BE2C (cell line): Measurements from ENCODE around the gene HS1BP3.

ENCODE experiments used
- DNase-seq: peaks from one replicate; pipeline ENCODE4 v3.0.0-alpha.2; 2020
- H3K27me3 ChIP-seq: fragments of 250-450 bp; sonication (Bioruptor Pico); 2 replicates; pipeline ENCODE4 v1.5.1; 2020; ENCODE audit warnings: mild to moderate bottlenecking
- H3K36me3 ChIP-seq: fragments of 250-450 bp; sonication (Bioruptor Pico); 2 replicates; pipeline ENCODE4 v1.5.1; 2020; ENCODE audit warnings: mild to moderate bottlenecking
- H3K4me1 ChIP-seq: fragments of 250-450 bp; sonication (Bioruptor Pico); 2 replicates; pipeline ENCODE4 v1.5.1; 2020
- H3K4me3 ChIP-seq: 2 replicates; pipeline ENCODE4 v1.5.1; 2011; ENCODE audit warnings: low read depth, low read length
- H3K9me3 ChIP-seq: fragments of 250-450 bp; sonication (Bioruptor Pico); 2 replicates; pipeline ENCODE4 v1.5.1; 2020
- TF ChIP-seq, protein P1 (sequence below): IDR thresholded peaks from 2 replicates; pipeline ENCODE4 v1.5.1; 2012; ENCODE audit warnings: mild to moderate bottlenecking, low read depth, low read length

The HS1BP3 gene

DNA sequence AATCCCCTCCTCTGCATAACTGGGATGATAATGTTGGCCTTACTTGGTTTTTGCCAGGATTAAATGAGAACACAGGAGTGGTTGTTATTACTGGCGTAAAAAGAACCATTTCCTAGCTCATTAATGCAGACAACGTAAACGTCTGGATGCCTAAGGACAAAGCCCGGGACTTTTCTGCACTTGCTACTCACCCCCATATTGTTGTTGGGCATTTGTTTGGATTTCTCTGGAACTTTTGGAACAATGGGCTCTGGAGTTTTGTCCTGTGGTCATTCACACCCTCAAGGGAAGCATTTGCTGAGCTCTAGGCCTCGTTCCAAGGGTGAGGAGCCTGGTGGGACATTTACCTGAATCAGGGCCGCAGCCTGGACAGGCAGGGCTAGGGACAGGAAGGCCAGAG is 76.0 kb downstream of the HS1BP3 start:
- no peak overlapping the region for H3K4me3 ChIP-seq
- H3K9me3 ChIP-seq, result no peaks in the 10 kb centered on the region
- TF ChIP-seq, protein P1, sequence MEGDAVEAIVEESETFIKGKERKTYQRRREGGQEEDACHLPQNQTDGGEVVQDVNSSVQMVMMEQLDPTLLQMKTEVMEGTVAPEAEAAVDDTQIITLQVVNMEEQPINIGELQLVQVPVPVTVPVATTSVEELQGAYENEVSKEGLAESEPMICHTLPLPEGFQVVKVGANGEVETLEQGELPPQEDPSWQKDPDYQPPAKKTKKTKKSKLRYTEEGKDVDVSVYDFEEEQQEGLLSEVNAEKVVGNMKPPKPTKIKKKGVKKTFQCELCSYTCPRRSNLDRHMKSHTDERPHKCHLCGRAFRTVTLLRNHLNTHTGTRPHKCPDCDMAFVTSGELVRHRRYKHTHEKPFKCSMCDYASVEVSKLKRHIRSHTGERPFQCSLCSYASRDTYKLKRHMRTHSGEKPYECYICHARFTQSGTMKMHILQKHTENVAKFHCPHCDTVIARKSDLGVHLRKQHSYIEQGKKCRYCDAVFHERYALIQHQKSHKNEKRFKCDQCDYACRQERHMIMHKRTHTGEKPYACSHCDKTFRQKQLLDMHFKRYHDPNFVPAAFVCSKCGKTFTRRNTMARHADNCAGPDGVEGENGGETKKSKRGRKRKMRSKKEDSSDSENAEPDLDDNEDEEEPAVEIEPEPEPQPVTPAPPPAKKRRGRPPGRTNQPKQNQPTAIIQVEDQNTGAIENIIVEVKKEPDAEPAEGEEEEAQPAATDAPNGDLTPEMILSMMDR, result no peak
- peaks cover 40% of the 10 kb centered on the region for H3K4me1 ChIP-seq
- DNase-seq, result no peak
- H3K36me3 ChIP-seq, result no peaks in the 10 kb centered on the region
- H3K27me3 ChIP-seq, result no peaks in the 10 kb centered on the region

DNA sequence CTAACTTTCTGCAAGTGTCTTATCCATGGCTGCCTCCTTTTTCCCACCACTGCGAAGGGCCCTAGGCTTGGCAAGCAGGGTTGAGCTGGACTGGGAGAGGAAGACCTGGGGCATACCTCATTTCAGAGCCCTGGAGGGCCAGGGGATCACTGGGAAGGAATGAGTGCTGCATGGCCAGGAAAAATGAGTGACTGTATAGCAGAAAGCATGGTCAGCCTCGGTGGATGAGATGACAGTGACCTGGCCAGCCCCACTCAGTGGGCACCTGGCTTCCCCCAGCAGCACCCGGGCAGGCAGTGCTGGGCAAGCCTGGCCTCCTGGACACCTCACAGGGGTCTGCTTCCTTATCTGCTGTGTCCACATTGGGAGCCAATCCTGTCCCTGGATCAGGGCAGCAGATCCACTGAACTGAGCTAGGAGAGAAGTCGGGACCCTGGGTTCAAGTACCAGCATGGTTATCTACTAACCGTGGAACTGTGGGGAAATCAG is 76.4 kb downstream of the HS1BP3 start:
- Histone ChIP-seq H3K4me1 (peaks cover 35% of the 10 kb centered on the region), H3K9me3 (no peaks in the 10 kb centered on the region), H3K36me3 (no peaks in the 10 kb centered on the region), H3K27me3 (no peaks in the 10 kb centered on the region), H3K4me3 (no peak overlapping the region)
- TF ChIP-seq, protein P1, result no peak
- no peak for DNase-seq

DNA sequence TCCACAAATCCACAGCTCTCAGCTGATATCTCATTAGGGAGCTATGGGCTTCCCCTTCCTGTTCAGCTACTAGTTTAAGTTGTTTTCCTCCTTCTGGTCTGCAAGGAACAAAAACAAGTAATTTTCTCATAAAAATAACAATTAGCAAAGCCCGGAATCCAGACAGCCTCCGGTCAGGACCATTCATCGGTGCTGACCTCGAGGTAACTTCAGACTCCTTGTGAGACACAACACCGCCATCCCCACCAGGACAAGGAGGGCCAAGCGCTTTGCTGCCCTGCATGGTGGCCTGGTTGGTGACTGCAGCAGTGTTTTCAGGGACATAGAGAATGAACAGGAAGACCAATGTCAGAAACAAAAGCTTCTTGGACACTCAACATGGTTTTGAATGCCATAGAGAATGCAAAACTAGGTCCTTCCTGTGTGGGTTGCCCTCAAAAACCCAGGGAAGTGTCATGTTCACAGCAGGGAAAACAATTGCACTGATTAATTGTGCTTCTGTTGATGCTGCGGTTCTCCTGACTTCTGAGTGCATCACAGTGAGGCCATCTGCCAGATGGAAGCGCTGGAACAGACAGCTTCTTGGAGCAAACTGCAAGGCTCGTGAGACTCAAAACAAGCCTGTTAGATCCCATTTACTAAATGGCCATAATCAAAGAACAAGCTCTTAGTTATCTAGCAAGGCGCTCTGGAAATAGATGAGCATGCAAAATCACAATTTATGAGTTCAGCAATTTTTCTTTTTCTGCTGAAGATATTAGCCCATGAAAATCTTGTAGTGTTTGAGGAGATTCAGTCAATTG is 77.1 kb downstream of the HS1BP3 start:
- peak; percentile 38 for DNase-seq

DNA sequence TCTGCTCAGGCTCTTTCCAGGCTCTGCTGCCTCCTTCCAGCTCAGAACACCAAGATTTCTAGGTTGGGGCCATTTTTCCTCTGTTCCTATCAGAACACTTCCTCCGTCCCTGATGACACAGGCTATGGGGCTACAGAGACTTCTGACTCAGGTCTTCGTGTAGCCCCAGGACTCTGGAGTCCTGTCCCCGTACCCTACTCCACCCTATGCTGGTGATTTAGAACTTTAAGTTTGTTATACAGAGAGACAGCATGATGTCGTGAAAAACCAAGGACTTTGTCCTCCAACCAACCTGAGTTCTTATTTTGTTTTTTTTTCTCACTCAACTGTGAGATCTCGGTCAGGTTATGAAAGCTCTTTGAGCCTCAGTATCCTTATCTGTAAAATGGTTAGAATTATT is 78.7 kb downstream of the HS1BP3 start:
- H3K4me3 ChIP-seq, result no peak overlapping the region
- TF ChIP-seq, protein P1, result no peak
- H3K27me3 ChIP-seq, result no peaks in the 10 kb centered on the region
- no peaks in the 10 kb centered on the region for H3K9me3 ChIP-seq
- no peaks in the 10 kb centered on the region for H3K36me3 ChIP-seq
- DNase-seq, result no peak
- H3K4me1 ChIP-seq, result peaks cover 25% of the 10 kb centered on the region

More for the DNA sequence above, 77.1 kb downstream of the HS1BP3 start:
- Histone ChIP-seq H3K27me3 (no peaks in the 10 kb centered on the region), H3K4me3 (no peak overlapping the region), H3K9me3 (no peaks in the 10 kb centered on the region), H3K36me3 (no peaks in the 10 kb centered on the region), H3K4me1 (peaks cover 32% of the 10 kb centered on the region)
- TF ChIP-seq, protein P1, result no peak

DNA sequence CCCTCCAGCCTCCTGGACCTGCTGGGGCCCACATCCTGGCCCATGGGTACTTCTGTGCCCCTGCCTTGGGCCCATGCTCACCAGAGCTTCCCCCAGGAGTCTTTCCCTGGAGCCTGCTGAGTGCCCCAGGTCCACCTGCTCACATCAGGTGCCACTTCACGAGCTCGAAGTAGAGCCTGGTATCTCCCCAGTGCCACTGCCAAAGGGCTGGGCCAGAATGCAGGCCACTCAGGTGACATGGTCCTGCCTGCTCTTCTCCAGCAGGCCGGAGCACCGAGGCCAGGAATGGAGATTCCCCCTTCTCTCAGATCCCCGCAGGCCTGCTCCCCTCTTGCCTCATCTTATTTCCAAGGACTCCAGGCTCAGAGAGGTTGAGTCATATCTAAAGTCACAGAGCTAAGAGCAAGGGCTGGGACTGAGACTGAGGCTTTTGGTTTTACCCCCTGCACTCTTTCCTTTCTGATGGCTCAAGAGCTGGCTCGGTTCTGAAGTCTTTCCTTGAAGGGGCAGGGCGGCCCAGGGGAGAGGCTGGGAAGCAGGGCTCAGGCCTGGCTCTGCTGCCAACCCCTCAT is 79.2 kb downstream of the HS1BP3 start:
- no peak overlapping the region for H3K4me3 ChIP-seq
- H3K27me3 ChIP-seq, result no peaks in the 10 kb centered on the region
- TF ChIP-seq, protein P1, result no peak
- no peak for DNase-seq
- H3K4me1 ChIP-seq, result peaks cover 25% of the 10 kb centered on the region
- no peaks in the 10 kb centered on the region for H3K36me3 ChIP-seq
- H3K9me3 ChIP-seq, result no peaks in the 10 kb centered on the region

DNA sequence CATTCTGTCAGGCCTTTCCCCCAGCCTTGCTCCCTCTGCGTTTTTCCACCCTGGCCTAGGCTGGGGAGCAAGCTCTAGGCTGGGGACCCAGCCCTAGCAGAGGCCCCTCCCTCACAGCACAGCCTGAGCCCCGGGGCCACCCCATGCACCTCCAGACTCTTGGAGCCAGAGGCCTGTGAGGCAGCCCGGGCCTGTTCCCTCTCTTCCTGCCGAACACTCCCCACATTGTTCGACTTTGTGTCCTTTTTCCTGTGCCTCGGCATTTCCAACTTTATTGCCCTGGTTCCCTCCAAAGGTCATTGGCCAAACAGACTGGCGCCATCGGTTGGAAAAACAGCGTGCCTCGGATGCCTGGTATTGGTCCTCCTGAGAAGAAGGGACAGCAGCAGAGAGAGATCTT is 79.7 kb downstream of the HS1BP3 start:
- Histone ChIP-seq H3K4me3 (no peak overlapping the region), H3K4me1 (peaks cover 25% of the 10 kb centered on the region), H3K36me3 (no peaks in the 10 kb centered on the region), H3K9me3 (no peaks in the 10 kb centered on the region), H3K27me3 (no peaks in the 10 kb centered on the region)
- DNase-seq, result no peak
- TF ChIP-seq, protein P1, result no peak
